Stimulated activated CD8-positive, alpha-beta memory T cell treated with anti-CD3 and anti-CD28 coated beads, Interleukin-7, amount 100 ng/mL, for 48 hours (primary cell): ENCODE results near the gene HSPA1B.
"Not testable (repeated sequence)": the region's sequence is repeated elsewhere in the genome, so short reads cannot be mapped to it uniquely, and the experiment has no call there.

ENCODE experiments used
- DNase-seq, 2 donors: peaks; one replicate each; pipeline ENCODE4 v3.0.0-alpha.2; 2020; ENCODE audit warnings: low read depth in 1 of 2; ENCODE audit errors: extremely low read depth in 1 of 2

The HSPA1B gene

DNA sequence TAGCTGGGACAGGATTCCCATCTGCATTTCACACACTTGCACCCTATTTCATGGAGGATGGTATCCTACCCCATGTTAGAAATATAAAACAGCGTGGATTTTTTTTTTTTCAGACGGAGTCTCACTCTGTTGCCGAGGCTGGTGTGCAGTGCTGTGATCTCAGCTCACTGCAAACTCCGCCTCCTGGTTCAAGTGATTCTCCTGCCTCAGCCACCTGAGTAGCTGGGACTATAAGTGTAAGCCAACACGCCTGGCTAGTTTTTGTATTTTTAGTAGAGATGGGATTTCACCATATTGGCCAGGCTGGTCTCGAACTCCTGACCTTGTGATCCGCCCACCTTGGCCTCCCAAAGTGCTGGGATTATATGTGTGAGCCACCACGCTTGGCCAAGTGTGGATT, 30.2 kb downstream of the HSPA1B start:
- not testable (repeated sequence) for DNase-seq

DNA sequence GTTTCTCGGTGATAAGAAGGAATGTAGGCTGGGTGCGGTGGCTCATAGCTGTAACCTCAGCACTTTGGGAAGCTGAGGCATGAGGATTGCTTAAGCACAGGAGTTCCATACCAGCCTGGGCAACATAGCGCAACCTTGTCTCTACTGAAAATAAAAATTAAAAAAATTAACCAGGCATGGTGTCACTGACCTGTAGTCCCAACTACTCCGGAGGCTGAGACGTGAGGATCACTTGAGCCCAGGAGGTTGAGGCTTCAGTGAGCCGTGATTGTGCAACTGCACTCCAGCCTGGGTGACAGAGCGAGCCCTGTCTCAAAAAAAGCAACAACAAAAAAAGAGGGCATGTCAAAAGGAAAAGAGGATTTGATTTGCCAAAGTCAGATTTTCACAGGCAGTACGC, 31.2 kb downstream of the HSPA1B start:
- DNase-seq: no peak

DNA sequence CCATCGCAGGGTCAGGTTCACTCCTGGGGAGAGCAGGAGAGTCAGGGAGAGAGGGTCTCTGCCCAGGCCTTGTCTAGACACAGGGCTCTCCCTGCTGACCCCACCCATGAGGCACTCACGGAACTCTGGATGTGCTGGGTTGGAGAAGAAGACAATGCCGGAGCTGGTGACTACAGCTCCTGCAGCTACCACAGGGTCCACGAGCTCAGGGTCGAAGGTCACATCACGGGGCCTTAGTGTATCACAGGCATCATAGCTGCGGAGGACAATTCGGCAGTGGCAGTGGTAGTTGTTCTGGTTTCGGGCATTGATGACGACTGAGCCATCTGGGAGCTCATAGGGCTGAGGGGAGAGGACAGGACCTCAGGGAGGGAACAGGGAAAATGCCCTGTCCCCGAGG, 32.4 kb downstream of the HSPA1B start:
- DNase-seq: no peak

DNA sequence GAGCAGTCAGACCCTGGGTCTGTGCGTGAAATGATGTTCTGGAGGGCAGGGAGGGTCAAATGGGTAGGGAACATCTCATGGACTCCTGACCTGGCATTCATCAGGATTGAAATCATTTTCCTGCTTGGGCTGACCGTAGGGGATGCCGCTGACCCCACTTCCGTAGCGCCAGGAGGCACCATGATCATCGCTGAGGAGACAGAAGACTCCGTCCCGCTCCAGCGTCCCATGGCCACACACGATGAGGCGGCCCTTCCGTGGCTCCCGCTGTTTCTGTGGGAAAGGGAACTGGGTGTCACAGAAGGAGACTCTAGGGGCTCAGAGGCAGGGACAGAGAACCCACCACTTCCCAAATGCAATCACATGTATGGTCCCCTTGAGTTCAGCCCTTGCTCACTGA, 32.8 kb downstream of the HSPA1B start:
- DNase-seq: no peak

DNA sequence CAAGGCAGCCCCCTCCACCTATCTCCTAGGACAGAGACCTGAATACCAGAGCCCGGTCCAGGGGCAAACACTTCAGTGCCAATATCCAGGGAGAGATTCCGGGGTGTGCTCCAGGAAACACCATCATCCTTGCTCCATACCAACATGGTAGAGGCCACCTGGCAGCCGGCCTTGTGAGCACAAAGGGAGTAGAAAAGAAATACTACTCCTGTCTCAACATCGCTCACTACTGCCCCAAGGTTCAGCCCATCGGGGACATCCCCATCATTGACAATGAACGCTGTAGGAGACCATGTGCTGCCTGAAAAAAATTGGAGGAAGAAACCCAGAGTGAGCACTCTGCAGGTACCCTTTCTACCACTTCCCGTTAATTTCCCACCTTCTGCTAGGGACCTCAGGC, 33.6 kb downstream of the HSPA1B start:
- no peak for DNase-seq

DNA sequence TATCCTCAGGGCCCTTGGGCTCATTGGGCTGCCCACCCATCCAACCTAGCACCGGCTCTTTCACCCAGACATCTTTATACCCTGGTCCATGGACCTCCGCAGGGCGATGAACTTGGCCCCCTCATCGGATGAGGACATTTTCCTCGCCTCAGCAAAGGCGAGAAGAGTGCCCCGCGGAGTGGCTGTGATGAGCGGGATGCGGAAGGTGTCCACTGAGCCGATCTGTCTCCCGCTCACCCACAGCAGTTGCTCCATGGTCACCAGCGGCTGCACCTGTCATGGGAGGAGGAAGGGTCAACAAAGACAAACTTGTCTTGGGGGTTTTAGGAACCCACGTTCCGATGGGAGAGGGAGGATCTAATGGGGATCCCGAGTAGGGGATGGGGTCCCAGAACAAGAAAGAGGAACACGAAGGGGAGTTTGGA, 34.4 kb downstream of the HSPA1B start:
- no peak for DNase-seq

DNA sequence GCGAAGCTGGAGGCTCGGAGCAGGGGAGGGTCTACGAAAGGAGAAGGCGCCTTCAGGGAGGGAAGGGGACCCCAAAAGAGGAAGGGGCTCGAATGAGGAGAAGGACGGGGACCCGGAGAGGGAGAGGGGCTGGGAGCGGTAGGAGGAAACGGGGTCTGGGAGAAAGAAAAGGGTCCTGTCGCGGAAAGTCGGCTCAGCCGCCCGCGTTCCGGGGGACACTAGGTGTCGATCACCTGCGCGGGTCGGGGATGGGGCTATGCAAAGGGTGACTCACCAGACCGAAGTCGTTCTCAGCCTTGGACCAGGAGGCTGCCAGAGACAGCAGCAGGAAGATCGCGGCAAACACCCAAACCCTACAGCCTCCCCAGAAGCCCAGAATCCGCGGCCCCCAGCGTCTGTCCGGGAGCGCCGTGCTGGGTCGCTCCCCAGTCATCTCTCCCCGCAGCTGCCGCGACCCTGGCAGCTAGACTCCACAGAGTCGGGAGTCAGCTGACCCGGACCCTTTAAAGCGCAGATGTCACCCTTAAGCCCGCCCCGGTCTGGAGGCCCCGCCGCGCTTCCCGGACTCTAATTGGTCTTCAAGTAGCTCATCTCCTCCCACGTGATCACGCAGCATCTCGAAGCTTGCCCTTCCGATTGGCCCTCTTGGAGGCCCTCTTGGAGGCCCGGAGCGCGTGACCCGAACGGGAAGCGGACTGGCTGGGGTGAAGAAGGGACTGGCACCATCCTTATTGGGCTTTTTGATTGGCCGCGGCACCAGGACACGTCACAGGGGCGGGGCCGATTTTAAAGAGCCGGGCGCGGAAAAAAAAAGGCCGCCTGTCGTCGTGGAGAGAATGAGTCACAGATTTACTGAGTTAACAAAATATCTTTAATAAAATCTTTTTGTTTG, 35.1 kb downstream of the HSPA1B start, which contains the start of gene NEU1:
Gene NEU1, minus strand, starts transcription at position 478 of the 892 bp plus-strand sequence. Its CDS starts 45 bp downstream, at position 433.
- DNase-seq: peak; percentile 96 to 100

DNA sequence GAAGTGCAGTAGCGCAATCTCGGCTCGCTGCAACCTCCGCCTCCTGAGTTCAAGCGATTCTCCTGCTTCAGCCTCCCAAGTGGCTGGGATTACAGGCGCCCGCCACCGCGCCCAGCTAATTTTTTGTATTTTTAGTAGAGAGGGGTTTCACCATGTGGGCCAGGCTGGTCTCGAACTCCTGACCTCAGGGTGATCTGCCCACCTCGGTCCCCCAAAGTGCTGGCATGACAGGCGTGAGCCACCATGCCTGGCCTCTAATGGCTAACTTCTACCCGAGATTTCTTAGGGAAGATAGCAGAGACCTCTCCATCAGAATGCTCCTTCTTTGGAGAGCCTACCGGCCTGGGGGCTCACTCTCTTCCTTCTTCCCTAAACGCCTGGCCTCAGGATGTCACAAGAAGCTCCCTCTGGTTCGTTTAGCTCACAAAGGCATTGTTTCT, 36.6 kb downstream of the HSPA1B start:
- not testable (repeated sequence) for DNase-seq

DNA sequence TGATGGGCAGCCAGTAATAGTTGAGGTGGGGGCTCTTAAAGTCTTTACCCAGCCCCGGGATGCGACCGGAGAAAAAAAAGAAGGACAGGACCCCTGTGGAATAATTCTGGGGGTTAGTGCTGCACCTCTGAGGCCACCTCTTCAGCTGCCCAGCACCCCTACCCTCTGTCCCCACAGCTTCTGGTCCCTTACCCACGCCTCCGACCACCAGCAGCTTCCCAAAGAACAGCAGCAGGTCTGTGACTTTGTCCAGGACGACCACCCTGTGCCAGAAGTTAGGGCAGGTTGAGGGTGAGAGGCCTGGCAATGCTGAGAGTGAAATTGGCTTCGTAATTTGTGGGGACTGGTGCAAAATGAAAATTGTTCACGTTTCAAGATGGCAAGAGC, 37.3 kb downstream of the HSPA1B start:
- no peak for DNase-seq

DNA sequence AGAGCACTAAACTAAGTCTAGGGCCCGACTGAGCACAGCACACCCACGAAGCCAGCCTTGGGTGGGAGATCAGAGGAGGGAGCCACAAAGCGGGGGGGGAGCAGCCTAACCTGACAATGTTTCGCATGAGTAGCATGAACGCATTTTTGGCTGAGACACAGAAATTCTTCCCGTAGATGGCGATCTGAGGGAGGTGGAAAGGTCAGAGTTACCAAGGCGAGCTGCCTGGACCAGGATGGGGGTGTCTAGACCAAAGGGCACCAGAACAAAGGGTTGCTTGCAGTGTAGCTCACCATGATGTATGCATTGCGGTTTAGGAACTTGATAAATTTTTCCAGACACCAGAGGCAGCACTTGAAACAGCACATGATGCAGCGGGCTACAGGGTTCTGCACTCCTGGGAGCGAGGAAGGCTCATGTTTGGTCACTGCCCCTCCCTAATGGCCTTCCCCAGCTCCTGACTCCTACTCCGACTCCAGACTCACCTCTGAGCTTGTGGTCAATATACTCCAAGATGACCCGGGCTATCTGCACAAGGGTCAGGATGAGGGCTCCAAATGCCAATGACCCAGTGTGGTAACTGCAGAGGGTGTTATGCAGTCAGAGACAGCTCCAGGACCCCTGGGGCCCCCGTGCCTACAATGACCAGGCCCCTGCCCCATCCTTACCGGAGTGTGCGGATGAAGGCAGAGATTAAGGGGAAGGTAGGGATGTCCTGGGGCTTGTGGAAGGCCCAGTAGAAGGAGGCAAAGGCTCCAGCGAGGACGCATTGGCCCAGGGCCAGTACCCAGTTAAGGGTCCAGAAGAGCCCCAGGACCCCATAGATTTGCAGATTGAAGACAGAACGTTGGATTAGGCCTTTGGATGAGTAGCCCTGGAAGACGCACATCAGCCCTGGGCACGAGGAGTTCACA, 37.9 kb downstream of the HSPA1B start:
- no peak for DNase-seq

DNA sequence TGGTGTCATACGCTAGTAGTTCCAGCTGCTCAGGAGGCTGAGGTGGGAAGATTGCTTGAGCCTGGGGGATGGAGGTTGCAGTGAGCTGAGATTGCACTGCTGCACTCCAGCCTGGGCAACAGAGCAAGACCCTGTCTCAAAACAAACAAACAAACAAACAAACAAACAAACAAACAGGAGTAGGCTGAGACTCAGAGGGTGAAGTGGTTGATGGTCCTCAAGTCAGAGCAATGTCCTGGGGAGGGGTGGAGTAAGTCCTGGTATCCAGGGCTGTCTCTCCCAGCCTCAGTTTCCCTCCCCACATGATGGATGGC, 41.1 kb downstream of the HSPA1B start:
- DNase-seq: not testable (repeated sequence)

DNA sequence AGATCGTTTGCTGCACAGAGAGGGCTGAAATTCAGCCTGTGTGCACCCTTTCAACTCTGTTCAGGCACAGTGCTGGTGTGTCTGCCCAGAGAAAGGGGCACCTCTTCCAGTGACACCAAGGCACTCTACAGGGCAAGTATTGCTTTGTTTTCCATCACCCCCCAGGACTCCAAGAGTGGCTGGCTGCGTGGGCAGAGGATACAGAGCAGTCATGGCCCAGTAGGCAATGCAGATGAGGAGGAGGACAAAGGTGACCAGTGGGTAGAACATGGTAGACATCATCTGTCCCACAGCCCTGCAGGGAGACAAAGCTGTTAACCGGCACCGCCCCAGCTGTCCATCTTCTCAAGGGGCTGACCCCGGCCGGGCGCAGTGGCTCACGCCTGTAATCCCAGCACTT, 41.8 kb downstream of the HSPA1B start:
- no peak for DNase-seq

DNA sequence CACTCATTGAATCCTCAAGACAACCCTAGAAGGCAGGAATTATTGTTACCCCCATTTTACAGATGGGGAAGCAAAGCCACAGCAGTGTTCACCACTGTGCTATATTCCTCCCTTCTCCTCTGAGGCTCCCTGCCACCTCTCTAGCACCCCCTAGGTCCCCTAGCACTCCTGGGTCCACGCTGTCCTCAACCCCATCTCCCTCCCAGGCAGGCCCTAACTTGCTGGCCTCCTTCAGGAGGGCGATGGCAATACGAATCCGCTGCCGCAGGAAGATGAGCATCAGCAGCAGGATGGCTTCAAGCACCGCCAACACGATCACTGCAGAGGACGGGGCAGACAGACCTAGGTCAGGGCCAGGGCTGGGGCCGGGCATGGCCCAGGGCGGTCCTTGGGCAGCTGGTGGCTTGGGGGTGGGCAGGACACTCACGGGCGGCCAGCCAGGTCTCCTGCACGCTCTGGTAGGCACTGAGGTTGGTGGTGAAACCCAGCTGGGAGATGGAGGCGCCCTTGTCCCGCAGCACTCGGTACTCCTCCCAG, 42.9 kb downstream of the HSPA1B start:
- DNase-seq: no peak

DNA sequence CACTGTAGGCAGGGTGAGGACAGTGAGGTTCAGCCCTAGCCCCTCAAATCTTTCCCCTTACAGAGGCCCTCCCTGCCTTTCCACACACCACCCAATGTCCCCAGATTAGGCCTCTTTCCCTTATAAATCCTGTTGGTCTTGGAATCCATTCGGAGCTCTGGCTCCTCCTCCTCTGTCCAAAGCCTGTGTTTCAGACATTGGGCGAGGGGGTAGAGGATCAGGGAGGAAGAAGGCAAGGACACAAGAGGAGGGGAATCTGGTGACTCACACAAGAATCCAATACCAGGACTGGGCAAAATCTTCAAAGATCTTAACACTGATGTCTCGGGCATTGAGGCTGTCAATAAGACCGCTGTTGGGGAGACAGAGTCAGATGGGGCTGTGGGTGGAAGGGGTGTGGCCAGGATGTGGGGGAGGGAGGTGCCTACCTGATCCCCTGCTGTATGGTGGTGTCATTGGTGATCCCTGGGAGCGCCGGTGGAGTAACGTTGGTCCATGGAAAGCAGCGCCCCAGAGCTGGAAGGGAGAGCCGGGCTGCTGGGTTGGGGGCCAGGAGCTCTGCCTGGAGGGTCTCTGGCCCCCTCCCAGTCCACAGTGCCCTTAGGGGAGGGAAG, 43.6 kb downstream of the HSPA1B start:
- DNase-seq: no peak

DNA sequence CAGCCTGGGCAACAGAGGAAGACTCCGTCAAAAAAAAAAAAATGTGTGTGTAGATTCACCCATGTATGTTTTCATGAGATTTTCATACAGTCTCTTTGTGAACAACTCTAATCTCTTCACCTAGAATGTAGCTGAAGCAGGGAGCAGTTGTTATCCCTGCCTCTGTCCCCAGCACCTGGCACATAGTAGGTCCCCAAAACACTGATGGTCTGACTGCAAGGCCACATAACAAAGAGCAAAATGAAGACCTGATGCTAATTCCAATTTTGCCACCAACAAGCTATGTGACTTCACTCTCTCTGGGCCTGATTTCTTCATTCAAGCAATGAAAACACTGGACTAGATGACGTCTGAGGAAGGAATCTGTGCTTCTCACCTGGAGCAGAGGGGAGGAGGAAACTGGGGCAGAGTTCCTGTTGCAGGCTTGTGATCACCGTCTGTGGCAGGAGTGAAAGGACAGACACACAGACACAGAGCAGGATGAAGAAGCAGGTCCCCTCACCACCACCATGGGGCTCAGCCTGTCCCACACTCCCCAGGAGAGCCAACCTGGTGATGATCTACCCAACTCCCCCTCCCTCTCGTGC, 46.6 kb downstream of the HSPA1B start:
- DNase-seq: no peak

DNA sequence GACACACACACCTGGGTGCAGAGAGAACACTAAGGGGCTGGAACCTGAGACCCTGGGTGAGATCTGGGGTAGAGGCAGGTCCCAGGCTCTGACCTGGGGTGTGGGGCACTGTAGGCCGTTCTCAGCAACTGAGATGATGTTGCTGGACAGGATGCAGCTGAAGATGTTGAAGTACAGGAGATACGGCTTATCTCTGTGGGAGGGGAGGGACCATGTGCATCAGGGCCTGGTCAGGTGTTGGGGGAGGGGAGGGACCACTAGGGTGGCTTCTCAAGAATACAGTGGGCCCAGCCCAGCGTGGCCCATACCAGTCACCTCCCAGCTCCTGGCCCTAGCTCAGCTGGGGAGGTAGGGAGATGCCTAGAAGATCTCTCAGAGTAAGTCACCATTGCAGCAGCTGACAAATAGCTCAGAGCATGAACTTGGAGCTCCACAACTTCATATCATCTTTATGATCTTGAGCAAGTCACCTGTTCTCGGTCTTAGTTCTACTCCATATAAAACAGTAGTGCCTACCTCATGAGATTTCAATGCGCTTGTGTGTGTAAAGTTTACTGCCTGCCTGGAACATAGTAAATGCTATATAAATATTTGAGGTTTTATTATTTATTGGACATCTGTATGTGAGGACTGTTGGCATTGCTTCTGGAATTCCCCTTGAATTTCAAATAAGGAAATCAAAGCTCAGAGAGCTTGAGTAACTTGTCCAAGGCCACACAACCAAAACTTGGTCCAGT, 47.5 kb downstream of the HSPA1B start:
- no peak for DNase-seq

DNA sequence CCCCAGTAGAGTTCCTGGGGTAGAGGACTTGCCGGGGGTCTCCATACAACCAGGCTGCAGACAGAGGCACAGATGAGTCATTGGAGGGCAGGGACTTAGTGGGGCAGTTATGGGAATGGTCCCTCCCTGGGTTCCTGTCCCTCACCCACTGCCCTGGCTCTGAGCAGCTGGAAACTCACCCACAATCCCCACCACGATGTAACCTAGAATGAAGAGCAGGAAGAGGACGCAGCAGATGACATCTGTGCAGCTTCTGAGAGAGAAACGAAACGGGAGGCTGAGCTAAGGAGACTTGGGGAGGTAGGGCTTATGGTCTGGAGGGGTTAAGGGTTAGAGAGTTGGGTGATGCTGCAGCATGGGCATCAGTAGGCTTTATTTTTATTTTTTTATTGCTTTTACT, 48.3 kb downstream of the HSPA1B start:
- no peak for DNase-seq

DNA sequence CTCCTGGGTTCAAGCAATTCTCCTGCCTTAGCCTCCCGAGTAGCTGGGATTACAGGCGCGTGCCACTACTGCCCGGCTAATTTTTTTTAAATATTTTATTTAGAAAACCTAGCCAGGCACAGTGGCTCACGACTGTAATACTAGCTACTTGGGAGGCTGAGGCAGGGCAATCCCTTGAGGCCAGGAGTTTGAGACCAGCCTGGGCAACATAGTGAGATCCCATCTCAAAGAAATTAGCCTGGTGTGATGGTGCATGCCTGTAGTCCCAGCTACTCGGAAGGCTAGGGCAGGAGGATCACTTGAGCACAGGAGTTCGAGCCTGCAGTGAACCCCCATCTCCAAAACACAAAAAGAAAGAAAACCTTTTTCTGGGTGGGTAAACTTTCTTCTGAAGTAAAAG, 48.8 kb downstream of the HSPA1B start:
- DNase-seq: no peak

DNA sequence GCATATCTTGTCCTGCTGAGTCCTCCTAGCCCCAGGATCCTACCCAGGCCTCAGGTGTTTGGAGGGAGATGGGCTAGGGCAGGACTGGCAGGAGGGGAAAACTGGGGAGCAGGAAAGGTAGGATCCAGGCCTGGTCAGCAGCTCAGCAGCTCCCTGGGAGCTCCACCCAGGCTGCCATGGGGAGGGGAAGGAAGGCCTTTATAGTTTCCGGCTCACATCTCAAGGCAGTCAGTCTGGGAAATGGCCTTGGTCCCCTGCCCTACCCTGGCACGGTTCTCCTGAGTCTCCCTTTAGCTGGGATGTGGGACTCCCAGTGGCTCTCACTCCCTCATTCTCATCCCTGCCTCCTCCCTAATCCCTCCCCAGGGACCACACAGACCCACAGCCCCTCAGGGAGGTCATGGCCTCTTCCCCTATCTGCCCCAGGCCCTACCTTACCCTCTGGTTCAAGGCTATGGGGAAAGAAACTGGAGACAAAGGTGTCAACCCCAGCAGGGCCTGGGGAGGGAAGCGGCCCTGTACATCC, 49.6 kb downstream of the HSPA1B start:
- DNase-seq: no peak

DNA sequence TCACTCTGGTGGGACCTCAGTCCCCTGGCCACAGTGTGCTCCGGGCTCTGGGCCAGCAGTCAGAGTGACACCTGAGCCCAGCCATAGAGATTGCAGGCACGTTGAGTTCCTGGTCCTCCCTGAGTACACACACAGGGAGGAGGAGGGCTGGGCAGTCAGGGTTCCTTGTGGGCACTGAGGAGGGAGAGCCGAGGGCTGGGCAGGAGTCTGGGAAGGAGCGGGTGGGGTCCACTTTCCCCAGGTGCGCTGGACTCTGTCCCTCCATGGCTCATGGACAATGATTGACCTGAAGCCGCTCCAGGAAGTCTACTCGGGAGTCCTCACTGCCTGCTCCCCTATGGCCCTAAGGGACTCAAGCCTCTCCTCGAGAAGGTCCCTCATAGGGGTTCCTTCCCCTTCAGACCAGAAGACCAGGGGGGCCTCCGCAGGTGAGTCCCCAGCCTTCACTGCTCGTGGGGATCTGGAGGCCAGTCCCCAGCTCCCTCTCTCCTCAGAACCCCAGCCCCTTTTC, 50.2 kb downstream of the HSPA1B start:
- DNase-seq: no peak
